Fibroblast of skin of right biceps (primary cell): ENCODE measurements around the gene CSAD.
"Not testable (repeated sequence)": the region's sequence is repeated elsewhere in the genome, so short reads cannot be mapped to it uniquely, and the experiment has no call there.

Experiments
- DNase-seq: peaks from one replicate; pipeline ENCODE4 v3.0.0-alpha.2; 2013

Gene CSAD

DNA sequence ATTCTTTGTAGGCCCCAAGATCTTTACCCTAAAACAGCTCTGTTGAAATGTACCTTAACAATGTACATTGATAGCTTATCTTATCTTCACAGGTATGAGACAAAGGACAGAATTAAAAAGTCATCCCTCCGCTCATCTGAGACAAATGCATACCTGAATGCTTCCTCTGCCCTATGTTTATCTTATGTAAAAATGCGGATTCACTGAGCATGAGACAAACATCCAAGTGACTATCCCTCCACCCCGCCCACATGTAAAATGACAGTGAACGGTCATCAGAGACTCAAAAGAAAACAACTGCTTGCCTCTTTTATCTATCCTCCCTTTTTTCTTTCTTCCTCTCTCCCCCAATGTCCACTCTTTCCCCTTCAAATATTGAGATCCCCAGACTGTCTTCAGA is 37.4 kb downstream of the CSAD start:
- DNase-seq = no peak

DNA sequence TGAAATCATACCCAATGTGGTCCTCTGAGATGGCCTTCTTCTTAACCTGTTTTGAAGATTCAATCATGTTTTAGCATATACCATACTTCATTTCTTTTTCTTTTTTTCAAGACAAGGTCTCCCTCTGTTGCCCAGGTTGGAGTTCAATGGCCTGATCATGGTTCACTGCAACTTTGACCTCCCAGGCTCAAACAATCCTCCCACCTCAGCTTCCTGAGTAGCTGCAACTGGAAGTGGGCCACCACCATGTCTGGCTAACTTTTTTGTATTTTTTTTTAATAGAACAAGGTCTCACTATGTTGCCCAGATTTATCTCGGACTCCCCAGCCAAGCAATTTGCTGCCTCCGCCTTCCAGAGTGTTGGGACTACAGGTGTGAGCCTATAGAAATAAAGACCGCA is 47.0 kb downstream of the CSAD start:
- no peak for DNase-seq

DNA sequence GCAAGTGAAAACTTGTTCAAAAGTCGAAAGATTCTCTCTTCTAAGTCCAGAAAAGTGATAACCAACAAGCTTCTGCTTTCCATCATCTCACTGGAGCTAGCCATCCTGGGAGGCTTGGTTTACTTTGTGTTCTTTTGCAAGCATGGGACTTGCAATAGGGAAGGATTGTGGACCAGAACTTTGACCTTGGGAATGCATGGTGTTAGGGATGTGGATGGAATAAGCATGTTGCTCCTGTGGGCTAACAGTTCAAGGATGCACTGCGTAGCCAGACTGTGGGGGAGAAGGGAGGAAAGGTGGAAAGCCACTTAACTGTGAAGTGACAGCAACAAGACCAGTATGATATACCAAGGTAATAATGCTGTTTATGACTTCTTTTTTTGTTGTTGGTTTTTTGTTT is 48.9 kb downstream of the CSAD start:
- DNase-seq = no peak

DNA sequence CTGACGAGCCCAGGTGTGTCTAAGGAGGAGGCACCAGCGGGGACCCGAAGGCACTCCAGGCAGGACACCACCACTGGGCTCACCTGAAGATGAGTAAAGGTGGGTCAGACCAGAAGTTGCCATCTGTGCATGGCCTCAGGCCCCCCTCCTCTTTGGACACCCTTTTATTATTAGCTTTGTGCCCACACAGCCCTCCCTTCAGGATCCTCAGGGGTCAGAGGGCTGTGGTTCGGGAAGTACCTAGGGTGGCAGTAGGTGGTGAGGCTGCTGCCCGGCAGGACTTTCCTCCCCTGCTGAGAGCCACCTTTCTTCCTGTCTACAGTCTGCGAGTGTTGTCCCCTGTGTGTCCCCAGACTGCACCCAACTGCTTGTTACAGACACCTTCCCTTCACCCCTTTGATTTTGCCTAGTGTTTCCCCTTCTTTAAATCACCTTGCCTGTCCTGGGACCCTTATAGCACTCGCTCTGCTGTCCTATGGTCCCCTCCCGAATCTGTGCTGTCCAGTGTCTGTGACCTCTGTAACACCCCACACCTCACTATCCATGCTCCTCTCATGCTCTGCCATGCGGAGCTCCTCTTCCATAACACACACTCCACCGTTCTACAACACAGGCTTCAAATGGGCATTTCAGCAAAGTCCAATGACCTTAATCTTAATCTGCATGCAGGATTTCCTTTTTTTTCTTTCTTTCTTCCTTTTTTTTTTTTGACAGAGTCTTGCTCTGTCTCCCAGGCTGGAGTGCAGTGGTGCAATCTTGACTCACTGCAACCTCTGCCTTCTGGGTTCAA is 51.8 kb downstream of the CSAD start:
- no peak for DNase-seq

DNA sequence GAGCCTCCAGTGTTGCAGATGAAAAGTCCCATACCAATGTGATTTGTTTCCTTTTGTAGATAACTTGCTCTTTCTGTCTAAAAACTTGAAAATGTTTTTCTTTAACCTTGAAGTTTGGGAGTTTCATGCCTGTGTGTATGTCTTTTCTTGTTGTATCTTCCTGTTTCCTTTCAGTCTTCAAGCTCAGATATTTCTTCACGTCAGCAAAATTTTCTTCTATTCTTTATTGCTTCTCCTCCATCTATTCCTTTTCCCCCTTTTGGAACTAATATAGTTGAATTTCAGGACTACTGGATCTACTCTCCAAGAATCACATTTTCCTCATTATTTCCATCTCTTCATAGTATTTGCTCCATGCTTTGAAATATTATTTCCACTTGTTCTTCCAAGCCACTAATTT is 53.6 kb downstream of the CSAD start:
- no peak for DNase-seq

DNA sequence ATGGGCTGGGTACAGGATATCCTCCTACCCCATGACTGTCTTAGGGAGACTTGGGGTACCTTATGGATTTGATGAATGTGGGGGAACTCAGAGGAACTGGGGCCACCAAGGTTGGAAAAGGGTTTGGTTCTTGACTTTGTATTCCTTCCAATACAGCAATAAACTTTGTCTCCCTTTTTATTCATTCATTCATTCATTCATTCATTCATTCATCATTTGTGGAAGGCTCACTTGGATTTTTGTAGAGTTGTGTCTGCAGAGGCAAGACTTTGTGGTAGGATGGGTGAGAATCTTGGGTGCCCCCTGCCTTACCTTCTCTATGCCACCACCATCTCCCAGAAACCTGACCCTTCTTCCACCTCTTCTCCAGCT is 56.4 kb downstream of the CSAD start:
- no peak for DNase-seq

DNA sequence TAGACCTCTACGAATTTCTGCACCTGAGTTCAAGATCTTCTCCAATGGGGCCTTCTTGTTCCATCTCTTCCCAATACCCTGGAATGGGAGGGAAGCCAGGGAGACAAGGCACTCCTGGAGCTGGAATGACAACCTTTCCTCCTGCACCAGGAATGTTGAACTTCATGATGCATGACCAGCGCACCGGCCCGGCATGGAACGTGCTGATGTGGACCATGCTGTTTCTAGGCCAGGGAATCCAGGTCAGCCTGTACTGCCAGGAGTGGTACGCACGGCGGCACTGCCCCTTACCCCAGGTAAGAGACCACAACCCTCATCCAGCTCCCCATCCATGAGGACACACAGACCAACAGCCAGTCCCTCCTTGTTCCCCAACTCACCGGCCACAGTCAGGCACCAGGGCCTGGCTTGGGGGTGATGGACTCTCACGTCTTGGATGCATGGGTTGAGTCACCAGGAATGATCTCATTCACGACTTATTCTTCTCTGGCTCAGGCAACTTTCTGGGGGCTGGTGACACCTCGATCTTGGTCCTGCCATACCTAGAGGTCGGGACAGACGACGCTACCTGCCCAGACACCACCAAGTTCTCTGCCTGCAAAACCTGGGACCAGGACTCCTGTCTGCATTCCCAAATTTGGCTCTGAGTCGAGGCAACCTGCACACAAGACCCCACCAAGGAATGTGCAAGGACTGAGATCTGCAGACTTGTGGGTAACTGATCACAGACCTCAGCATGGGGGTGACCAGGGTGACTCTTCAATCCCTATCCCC is 57.0 kb downstream of the CSAD start:
- peak; percentile 62 for DNase-seq

DNA sequence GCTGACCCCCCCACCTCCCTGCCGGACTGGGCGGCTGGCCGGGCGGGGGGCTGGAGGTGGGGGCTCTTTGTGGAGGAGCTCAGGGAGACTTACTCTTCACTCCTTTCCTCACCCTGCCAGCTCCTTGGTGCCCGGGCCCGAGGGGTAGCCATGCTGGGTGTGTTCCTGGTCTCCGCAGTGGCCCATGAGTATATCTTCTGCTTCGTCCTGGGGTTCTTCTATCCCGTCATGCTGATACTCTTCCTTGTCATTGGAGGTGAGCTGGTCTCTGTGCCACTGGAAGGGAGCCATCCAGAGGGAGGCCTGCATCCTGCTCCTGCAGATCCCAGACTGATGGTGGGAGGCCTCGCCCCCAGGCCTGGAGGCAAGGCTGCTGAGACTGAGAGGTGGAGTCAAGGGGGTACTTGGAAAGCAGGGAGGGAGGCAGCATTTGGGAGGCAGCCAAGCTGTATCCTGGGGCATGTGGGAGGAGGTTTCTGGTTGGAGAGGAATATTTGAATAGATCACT is 57.7 kb downstream of the CSAD start:
- peak; percentile 66 for DNase-seq

DNA sequence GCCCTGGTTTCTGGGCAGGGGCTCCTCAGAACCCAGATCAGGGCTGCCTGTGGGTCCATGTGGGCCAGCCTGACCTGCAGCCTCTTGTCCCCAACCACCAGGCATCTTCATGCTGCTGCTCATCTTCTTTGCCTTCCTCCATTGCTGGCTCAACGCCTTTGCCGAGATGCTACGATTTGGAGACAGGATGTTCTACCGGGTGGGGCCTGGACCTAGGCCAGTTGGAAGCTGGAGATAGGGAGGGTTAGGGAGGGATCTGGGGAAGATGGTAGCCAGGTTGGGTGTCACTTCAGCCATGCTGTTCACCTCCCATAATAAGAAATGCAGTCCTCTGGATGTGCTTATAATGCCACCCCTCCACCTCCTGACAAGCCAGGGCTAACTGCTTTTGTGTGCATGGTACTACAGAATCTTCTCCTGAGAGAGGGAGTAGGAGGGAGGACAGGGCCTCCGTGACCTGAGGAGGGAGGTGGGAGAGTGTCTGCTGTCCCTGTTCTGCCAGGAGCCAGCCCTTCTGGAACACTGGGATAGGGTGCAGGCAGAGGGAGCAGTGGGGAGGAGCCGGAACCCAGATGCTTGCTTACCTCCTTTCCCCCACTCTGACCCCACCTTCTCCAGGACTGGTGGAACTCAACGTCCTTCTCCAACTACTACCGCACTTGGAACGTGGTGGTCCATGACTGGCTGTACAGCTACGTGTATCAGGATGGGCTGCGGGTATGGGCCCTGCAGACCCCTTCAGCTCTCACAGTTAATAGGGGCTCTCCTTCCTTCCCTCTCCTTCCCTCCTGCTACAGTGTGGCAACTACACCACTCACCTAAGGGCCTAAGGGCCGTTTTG is 59.8 kb downstream of the CSAD start:
- no peak for DNase-seq

DNA sequence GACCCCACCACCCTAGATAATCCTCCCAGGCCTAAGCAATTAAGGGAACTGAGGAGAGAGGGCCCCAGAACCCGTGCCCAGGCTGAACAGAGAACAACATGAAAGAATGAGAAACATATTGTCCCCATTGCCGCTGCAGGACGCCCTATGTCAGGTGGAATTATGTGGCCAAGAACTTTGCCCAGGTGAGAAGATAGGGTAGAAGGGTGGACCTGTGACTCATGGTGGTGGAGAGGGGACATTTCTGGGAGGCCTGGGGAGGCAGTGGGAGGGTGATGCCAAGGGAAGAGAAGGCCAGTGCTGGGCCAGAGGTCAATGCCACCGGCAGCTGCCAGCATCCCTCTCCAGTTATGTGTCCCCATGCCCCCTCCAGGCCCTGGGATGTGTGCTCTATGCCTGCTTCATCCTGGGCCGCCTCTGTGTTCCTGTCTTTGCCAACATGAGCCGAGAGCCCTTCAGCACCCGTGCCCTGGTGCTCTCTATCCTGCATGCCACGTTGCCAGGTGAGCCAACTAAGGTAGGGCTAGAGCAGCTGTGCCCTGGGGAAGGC is 61.9 kb downstream of the CSAD start:
- DNase-seq = no peak

DNA sequence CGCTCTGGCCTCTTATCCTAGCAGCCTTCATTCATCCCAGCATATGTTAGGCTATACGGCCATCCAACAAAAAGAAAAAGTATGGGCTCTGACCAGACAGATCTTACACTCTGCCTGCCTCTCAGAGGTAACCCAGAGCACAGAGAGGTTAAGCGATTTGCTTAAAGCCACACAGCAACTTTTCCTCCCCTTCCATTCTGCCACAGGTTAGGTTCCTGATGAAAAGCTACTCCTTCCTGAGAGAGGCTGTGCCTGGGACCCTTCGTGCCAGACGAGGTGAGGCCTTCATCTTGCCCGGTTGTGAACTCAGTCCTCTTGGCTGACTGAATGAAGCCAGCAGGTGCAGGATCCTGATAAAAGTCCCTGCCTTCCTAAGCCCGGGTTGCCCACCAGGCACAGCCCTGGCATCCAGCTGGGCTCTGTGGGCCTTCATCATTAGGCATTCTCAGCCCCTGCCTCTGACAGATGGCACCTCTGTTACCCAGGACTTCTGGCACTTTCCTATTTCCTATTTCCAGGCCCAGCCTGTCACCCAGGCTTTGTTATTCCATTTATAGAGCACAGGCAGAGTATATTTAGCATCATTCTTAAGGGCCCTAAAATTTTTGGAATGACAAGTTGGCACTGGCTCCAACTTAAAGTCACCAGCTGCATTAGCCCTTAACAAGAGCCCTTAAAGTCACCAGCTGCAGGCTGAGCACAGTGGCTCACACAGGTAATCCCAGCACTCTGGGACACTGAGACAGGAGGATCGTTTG is 64.7 kb downstream of the CSAD start:
- DNase-seq = no peak

DNA sequence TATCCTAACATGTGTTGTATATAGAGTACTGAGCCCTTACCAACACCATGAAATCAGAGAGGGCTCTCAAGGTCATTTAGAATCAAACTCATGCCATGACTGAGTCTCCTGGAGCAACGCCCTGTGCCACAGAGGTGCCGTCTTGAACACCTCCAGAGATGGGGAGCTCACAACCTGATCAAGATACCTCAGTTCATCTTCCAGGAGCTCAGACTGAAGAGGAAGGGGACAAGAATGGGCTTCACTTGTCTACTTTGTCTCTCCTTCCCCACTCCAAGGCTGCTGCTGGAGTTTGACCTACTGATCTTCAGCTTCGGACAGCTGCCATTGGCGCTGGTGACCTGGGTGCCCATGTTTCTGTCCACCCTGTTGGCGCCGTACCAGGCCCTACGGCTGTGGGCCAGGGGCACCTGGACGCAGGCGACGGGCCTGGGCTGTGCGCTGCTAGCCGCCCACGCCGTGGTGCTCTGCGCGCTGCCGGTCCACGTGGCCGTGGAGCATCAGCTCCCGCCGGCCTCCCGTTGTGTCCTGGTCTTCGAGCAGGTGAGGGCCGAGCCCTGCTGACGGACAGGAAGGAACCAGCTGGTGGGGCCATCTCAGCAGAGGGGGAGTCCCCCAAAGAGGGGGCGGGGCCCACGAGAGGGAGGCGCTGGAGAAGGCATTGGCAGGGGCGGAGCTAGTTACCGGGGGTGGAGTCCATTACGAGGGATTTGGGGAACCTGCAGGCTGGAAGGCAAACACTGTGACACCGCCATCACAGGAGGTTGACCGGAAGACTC is 65.4 kb downstream of the CSAD start:
- no peak for DNase-seq

DNA sequence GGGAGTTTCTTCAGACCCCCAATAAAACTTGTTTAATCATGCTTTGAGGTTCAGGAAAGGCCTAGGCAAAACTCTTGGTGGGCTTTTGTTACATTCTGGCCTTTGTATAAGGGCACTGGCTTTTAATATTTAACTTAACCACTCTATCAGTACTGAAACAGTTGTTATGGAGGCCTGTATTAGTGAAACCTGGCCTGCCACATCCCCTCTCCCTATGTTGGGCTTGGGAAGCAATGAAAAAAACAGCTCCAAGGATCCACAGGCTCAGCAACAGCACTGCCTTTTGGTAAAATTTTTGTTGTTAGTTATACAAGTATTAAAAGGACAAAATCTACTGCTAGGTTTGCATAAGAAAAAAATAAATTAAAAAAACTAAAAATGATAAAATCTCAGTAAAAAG is 66.8 kb downstream of the CSAD start:
- DNase-seq = no peak

DNA sequence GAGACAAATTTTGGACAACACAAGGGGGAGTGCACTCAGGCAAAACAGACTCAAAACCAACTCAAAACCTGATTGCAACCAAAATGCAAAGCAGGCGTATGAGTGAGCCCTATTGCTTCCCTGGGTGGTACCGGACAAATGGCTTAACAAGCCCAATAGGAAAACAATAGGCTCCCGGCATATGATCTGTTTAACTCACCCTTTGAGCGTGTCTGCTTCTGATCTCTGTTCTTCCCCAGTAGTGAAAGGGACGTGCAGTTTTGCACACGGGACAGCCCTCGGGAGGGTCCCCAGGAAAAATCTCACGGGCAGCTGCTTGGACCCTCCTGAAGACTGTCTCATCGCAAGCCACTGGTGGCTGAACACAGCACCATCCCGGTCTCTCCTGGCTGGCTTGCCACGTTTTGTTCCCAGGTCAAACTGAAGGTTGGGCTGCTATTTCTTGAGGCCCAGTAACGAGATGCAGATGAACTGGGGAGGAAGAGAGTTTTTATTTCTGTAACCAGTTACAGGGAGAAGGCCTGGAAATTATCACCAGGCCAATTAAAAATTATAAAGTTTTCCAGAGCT is 67.5 kb downstream of the CSAD start:
- no peak for DNase-seq

DNA sequence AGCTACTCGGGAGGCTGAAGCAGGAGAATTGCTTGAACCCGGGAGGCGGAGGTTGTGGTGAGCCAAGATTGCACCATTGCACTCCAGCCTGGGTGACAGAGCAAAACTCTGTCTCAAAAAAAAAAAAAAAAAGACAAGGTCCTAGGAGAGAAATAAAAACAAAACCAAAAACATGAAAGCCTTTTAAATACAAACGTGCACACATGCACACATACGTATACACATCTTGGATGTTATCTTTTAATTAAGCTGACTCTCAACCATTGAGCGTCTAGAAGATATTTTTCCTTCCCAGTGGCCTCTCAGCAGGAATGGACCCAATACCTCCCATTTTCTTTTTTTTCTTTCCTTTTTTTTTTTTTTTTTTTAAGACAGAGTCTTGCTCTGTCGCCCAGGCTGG is 68.3 kb downstream of the CSAD start:
- not testable (repeated sequence) for DNase-seq
